H9 (cell line): ENCODE measurements around the gene AHDC1. TPM values are rescaled to one million over a fixed set of nuclear protein-coding genes. Genes with fewer than 3 reads are reported as not detected.

Experiments
- DNase-seq: peaks from one replicate; pipeline ENCODE4 v3.0.0-alpha.2; 2017
- H2AFZ ChIP-seq: one replicate; pipeline ENCODE4 v1.6.1; 2013; ENCODE audit warnings: mild to moderate bottlenecking, low read length, control low read depth, moderate library complexity
- H2AK5ac ChIP-seq: 2 replicates; pipeline ENCODE4 v1.6.1; 2013; ENCODE audit warnings: low read length, control low read depth, mixed read lengths; ENCODE audit not compliant: insufficient read length
- H2BK120ac ChIP-seq: one replicate; pipeline ENCODE4 v1.6.1; 2013; ENCODE audit warnings: low read depth, mild to moderate bottlenecking, low read length, control low read depth, inconsistent platforms; ENCODE audit not compliant: poor library complexity, severe bottlenecking
- H2BK12ac ChIP-seq: 2 replicates; pipeline ENCODE4 v1.6.1; 2013; ENCODE audit warnings: low read length, control low read depth, mixed read lengths, low read depth; ENCODE audit not compliant: insufficient read length
- H2BK15ac ChIP-seq: 2 replicates; pipeline ENCODE4 v1.6.1; 2013; ENCODE audit warnings: low read depth, low read length, control low read depth
- H2BK20ac ChIP-seq: one replicate; pipeline ENCODE4 v1.6.1; 2013; ENCODE audit warnings: low read depth, mild to moderate bottlenecking, low read length, control low read depth, inconsistent platforms; ENCODE audit not compliant: poor library complexity, severe bottlenecking
- H2BK5ac ChIP-seq: 2 replicates; pipeline ENCODE4 v1.6.1; 2013; ENCODE audit warnings: low read length, control low read depth, mixed read lengths; ENCODE audit not compliant: insufficient read length
- H3K14ac ChIP-seq: 2 replicates; pipeline ENCODE4 v1.6.1; 2013; ENCODE audit warnings: low read length, control low read depth; ENCODE audit not compliant: insufficient read depth
- H3K18ac ChIP-seq: 2 replicates; pipeline ENCODE4 v1.6.1; 2013; ENCODE audit warnings: low read depth, mild to moderate bottlenecking, mixed read lengths, low read length, control low read depth; ENCODE audit not compliant: insufficient read length
- H3K23ac ChIP-seq: 2 replicates; pipeline ENCODE4 v1.6.1; 2013; ENCODE audit warnings: low read length, control low read depth, mixed read lengths, low read depth; ENCODE audit not compliant: insufficient read length
- H3K23me2 ChIP-seq: 2 replicates; pipeline ENCODE4 v1.6.1; 2013; ENCODE audit warnings: low read depth, mild to moderate bottlenecking, mixed read lengths, low read length, control low read depth; ENCODE audit not compliant: insufficient read length, poor library complexity, severe bottlenecking
- H3K27ac ChIP-seq: 2 replicates; pipeline ENCODE4 v1.5.1; 2013; ENCODE audit warnings: low read length, control low read depth, mixed read lengths, low read depth; ENCODE audit not compliant: insufficient read length
- H3K27me3 ChIP-seq: 2 replicates; pipeline ENCODE4 v1.6.1; 2013; ENCODE audit warnings: low read length, control low read depth, inconsistent platforms; ENCODE audit not compliant: insufficient read depth
- H3K4ac ChIP-seq: 2 replicates; pipeline ENCODE4 v1.6.1; 2013; ENCODE audit warnings: low read depth, mild to moderate bottlenecking, control low read depth, inconsistent platforms, low read length, moderate library complexity
- H3K4me1 ChIP-seq: 2 replicates; pipeline ENCODE4 v1.6.1; 2013; ENCODE audit warnings: low read length, control low read depth, inconsistent platforms; ENCODE audit not compliant: insufficient read depth
- H3K4me2 ChIP-seq: 2 replicates; pipeline ENCODE4 v1.6.1; 2013; ENCODE audit warnings: low read length, control low read depth, mixed read lengths; ENCODE audit not compliant: insufficient read length, insufficient read depth
- H3K56ac ChIP-seq: 2 replicates; pipeline ENCODE4 v1.6.1; 2013; ENCODE audit warnings: low read depth, mild to moderate bottlenecking, mixed read lengths, low read length, control low read depth; ENCODE audit not compliant: insufficient read length
- H3K79me1 ChIP-seq: 2 replicates; pipeline ENCODE4 v1.6.1; 2013; ENCODE audit warnings: low read depth, mild to moderate bottlenecking, moderate library complexity, low read length, control low read depth, inconsistent platforms; ENCODE audit not compliant: insufficient read depth, poor library complexity, severe bottlenecking
- H3K79me2 ChIP-seq: 2 replicates; pipeline ENCODE4 v1.6.1; 2013; ENCODE audit warnings: low read length, control low read depth, inconsistent platforms; ENCODE audit not compliant: insufficient read depth
- H3K9ac ChIP-seq: 2 replicates; pipeline ENCODE4 v1.6.1; 2013; ENCODE audit warnings: low read length, control low read depth, mixed read lengths; ENCODE audit not compliant: insufficient read length; ENCODE audit errors: extremely low read depth
- H3K9me3 ChIP-seq: one replicate; pipeline ENCODE4 v1.6.1; 2013; ENCODE audit warnings: low read depth, low read length, inconsistent platforms; ENCODE audit not compliant: control insufficient read depth
- H3T11ph ChIP-seq: one replicate; pipeline ENCODE4 v1.6.1; 2013; ENCODE audit warnings: mild to moderate bottlenecking, low read length, control low read depth, inconsistent platforms
- H4K20me1 ChIP-seq: one replicate; pipeline ENCODE4 v1.6.1; 2013; ENCODE audit not compliant: control insufficient read depth, insufficient read length, insufficient read depth
- H4K5ac ChIP-seq: 2 replicates; pipeline ENCODE4 v1.6.1; 2013; ENCODE audit warnings: low read depth, mild to moderate bottlenecking, mixed read lengths, low read length, control low read depth; ENCODE audit not compliant: insufficient read length
- H4K8ac ChIP-seq: replicated peaks from 2 replicates; pipeline ENCODE4 v1.6.1; 2013; ENCODE audit warnings: low read length, control low read depth, mixed read lengths, low read depth; ENCODE audit not compliant: insufficient read length
- H4K91ac ChIP-seq: 2 replicates; pipeline ENCODE4 v1.6.1; 2013; ENCODE audit warnings: low read depth, mild to moderate bottlenecking, moderate library complexity, mixed read lengths, low read length, control low read depth; ENCODE audit not compliant: insufficient read length
- H3K27ac Mint-ChIP-seq, 3 experiments: 2 replicates in 2 of 3; 3 replicates in 1 of 3; pipeline ENCODE4 v1.8.0; 2020 to 2021; ENCODE audit warnings: mixed read lengths in 3 of 3, mild to moderate bottlenecking in 1 of 3, moderate library complexity in 1 of 3
- H3K27me3 Mint-ChIP-seq: 2 replicates; pipeline ENCODE4 v1.8.0; 2021; ENCODE audit warnings: low read depth, mild to moderate bottlenecking, moderate library complexity, mixed read lengths
- H3K36me3 Mint-ChIP-seq, 3 experiments: 2 replicates in 2 of 3; 3 replicates in 1 of 3; pipeline ENCODE4 v1.8.0; 2020 to 2021; ENCODE audit warnings: low read depth in 3 of 3, mixed read lengths in 3 of 3; ENCODE audit not compliant: insufficient read depth in 1 of 3
- H3K4me1 Mint-ChIP-seq, 2 experiments: 2 replicates each; pipeline ENCODE4 v1.8.0; 2020; ENCODE audit warnings: mixed read lengths in 2 of 2
- H3K4me3 Mint-ChIP-seq, 2 experiments: 2 replicates in 1 of 2; 3 replicates in 1 of 2; pipeline ENCODE4 v1.8.0; 2020 to 2021; ENCODE audit warnings: mild to moderate bottlenecking in 2 of 2, mixed read lengths in 2 of 2, moderate library complexity in 1 of 2
- H3K9me3 Mint-ChIP-seq, 2 experiments: 2 replicates in 1 of 2; 3 replicates in 1 of 2; pipeline ENCODE4 v1.8.0; 2020; ENCODE audit warnings: mild to moderate bottlenecking in 2 of 2, mixed read lengths in 2 of 2, moderate library complexity in 1 of 2
- WGBS: extraction: QIAGEN DNeasy Blood & Tissue Kit; methylation state at CpG from one replicate; pipeline ENCODE4 v1.1.7; 2013; ENCODE audit warnings: missing lambda C conversion rate, low lambda C conversion rate, mixed read lengths; ENCODE audit not compliant: insufficient read length; ENCODE audit errors: extremely low coverage; 5-methylcytosine and 5-hydroxymethylcytosine counted together
- total RNA-seq: library from RNA; stranded (reverse); gene quantifications from 2 replicates; pipeline ENCODE4 v1.2.1, GENCODE V29; 2021
- TF ChIP-seq, protein P1 (sequence below): fragments of 200-600 bp; sonication (generic); conservative IDR thresholded peaks from 3 replicates; pipeline ENCODE4 v1.8.0; 2021; ENCODE audit warnings: antibody characterized with exemption, mild to moderate bottlenecking

Gene AHDC1
- total RNA-seq, 1 experiment from 2014 or later = 29.4 TPM

DNA sequence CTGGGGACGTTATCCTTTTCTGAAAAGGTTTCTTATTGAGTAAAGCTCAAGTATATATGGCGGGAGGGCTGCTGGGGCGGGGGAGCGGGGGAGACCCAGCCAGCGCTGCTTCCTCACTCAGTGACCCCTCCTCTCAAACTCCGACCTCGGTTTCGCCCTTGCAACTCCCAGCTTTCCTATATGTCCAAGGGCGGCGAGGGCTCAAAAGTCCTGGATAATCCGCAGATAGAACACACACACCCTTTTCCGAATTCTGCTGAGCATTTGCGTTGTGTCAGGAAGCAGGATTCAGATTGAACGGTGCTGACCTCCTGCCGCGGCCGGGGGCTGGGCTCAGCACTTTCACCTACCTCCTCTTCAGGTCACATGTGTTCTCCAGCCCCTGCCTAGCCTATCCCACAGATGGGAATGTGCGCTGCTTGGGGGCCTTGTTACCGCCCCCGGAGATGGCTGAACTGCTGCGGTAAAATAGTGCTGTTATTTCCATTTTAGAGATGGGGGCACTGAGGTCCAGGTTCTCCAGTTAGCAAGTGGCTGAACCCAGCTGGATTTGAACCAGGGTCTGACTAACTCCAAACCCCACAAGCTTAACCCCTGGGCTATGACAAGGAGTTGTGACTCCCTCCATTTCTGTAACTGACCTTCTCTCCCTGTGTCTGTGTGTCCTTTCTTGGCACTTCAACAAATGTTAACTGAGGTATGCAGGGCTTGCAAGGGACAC lies 795 bp upstream of the AHDC1 start:
- Histone ChIP-seq H3K79me1 (peaks cover 2% of the 10 kb centered on the region), H3K23ac (no peak overlapping the region), H2BK5ac (no peak overlapping the region), H3K4me2 (peak overlapping the region; percentile 76), H3K9me3 (no peaks in the 10 kb centered on the region), H4K91ac (no peak overlapping the region), H3K56ac (no peak overlapping the region), H3K9ac (no peak overlapping the region), H3K27me3 (no peaks in the 10 kb centered on the region; the same call in 1 of the 2 replicates), H4K8ac (no peak overlapping the region), H3K23me2 (peaks cover 6% of the 10 kb centered on the region), H4K20me1 (no peaks in the 10 kb centered on the region), H3K27ac (no peak overlapping the region), H3K79me2 (peaks cover 6% of the 10 kb centered on the region; the same call in 1 of the 2 replicates), H3K18ac (no peak overlapping the region), H2AFZ (no peak overlapping the region), H3T11ph (no peak overlapping the region), H3K4ac (no peak overlapping the region), H2AK5ac (no peak overlapping the region), H3K14ac (no peak overlapping the region), H2BK120ac (no peak overlapping the region), H3K4me1 (peaks cover 15% of the 10 kb centered on the region), H2BK15ac (no peak overlapping the region), H4K5ac (no peak overlapping the region), H2BK20ac (no peak overlapping the region), H2BK12ac (no peak overlapping the region)
- peak overlapping the region; percentile 90 to 91 for H3K4me3 Mint-ChIP-seq
- H3K9me3 Mint-ChIP-seq = no peaks in the 10 kb centered on the region
- TF ChIP-seq, protein P1, sequence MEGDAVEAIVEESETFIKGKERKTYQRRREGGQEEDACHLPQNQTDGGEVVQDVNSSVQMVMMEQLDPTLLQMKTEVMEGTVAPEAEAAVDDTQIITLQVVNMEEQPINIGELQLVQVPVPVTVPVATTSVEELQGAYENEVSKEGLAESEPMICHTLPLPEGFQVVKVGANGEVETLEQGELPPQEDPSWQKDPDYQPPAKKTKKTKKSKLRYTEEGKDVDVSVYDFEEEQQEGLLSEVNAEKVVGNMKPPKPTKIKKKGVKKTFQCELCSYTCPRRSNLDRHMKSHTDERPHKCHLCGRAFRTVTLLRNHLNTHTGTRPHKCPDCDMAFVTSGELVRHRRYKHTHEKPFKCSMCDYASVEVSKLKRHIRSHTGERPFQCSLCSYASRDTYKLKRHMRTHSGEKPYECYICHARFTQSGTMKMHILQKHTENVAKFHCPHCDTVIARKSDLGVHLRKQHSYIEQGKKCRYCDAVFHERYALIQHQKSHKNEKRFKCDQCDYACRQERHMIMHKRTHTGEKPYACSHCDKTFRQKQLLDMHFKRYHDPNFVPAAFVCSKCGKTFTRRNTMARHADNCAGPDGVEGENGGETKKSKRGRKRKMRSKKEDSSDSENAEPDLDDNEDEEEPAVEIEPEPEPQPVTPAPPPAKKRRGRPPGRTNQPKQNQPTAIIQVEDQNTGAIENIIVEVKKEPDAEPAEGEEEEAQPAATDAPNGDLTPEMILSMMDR = no peak
- H3K27ac Mint-ChIP-seq = no peak overlapping the region
- peak; percentile 77 for DNase-seq
- peaks cover 53 to 54% of the 10 kb centered on the region in 2 experiments for H3K4me1 Mint-ChIP-seq
- H3K27me3 Mint-ChIP-seq = peaks cover 2% of the 10 kb centered on the region
- peaks cover 0 to 1% (median 0%) of the 10 kb centered on the region in 3 experiments; a peak in 1 of 7 replicates for H3K36me3 Mint-ChIP-seq
- WGBS = no CpG with 5 or more reads among the region's 21 CpGs
